WTC11 (cell line): ENCODE results near the gene INTS11.

Experiments used
- ARID4B ChIP-seq: sonication (generic); formaldehyde crosslinking; IDR thresholded peaks from 2 replicates; pipeline ENCODE4 v1.8.0; 2023; ENCODE audit warnings: missing genetic modification reagents, mild to moderate bottlenecking, borderline replicate concordance
- ATF3 ChIP-seq: sonication (generic); formaldehyde crosslinking; conservative IDR thresholded peaks from 2 replicates; pipeline ENCODE4 v1.8.1; 2022; ENCODE audit warnings: mild to moderate bottlenecking, missing genetic modification reagents
- ATF6 ChIP-seq: sonication (generic); formaldehyde crosslinking; IDR thresholded peaks from 2 replicates; pipeline ENCODE4 v1.8.1; 2023; ENCODE audit warnings: mild to moderate bottlenecking, missing genetic modification reagents
- CDX4 ChIP-seq: fragments of 250-450 bp; sonication (Bioruptor Pico); IDR thresholded peaks from 2 replicates; pipeline ENCODE4 v1.9.0; 2021; ENCODE audit warnings: moderate library complexity, mild to moderate bottlenecking, inconsistent platforms, borderline replicate concordance
- CTCF ChIP-seq: fragments of 200-600 bp; IDR thresholded peaks from 2 replicates; pipeline ENCODE4 v1.8.0; 2022; ENCODE audit warnings: antibody characterized with exemption
- E2F1 ChIP-seq: sonication (generic); formaldehyde crosslinking; IDR thresholded peaks from 2 replicates; pipeline ENCODE4 v1.8.0; 2022; ENCODE audit warnings: mild to moderate bottlenecking, missing genetic modification reagents
- E2F5 ChIP-seq: sonication (generic); formaldehyde crosslinking; IDR thresholded peaks from 2 replicates; pipeline ENCODE4 v1.8.1; 2022; ENCODE audit warnings: mild to moderate bottlenecking, moderate library complexity, missing genetic modification reagents
- JUN ChIP-seq: sonication (generic); formaldehyde crosslinking; IDR thresholded peaks from 2 replicates; pipeline ENCODE4 v1.8.0; 2023; ENCODE audit warnings: mild to moderate bottlenecking, missing genetic modification reagents
- MXD4 ChIP-seq: fragments of 250-450 bp; sonication (Bioruptor Pico); IDR thresholded peaks from 2 replicates; pipeline ENCODE4 v1.8.0; 2021; ENCODE audit warnings: mild to moderate bottlenecking, moderate library complexity, borderline replicate concordance
- PREB ChIP-seq: sonication (generic); formaldehyde crosslinking; IDR thresholded peaks from 2 replicates; pipeline ENCODE4 v1.8.1; 2022; ENCODE audit warnings: mild to moderate bottlenecking, missing genetic modification reagents, moderate library complexity, borderline replicate concordance
- SOX15 ChIP-seq: fragments of 250-450 bp; sonication (Bioruptor Pico); IDR thresholded peaks from 2 replicates; pipeline ENCODE4 v1.9.0; 2021; ENCODE audit warnings: mild to moderate bottlenecking
- SP1 ChIP-seq: sonication (generic); formaldehyde crosslinking; conservative IDR thresholded peaks from 2 replicates; pipeline ENCODE4 v1.8.1; 2022; ENCODE audit warnings: missing genetic modification reagents
- ZNF138 ChIP-seq: sonication (generic); formaldehyde crosslinking; conservative IDR thresholded peaks from 2 replicates; pipeline ENCODE4 v1.8.1; 2022; ENCODE audit warnings: mild to moderate bottlenecking, moderate library complexity, missing genetic modification reagents
- ZNF317 ChIP-seq: sonication (generic); formaldehyde crosslinking; IDR thresholded peaks from 2 replicates; pipeline ENCODE4 v1.8.1; 2023; ENCODE audit warnings: low read depth, mild to moderate bottlenecking, moderate library complexity, missing genetic modification reagents, borderline replicate concordance

- TF ChIP-seq CTCF (no peak), JUN (CRISPR knock-in tag) (no peak), SOX15 (CRISPR knock-in tag) (no peak), CDX4 (no peak), MXD4 (CRISPR knock-in tag) (no peak), ZNF317 (CRISPR knock-in tag) (no peak), E2F5 (no peak), ARID4B (CRISPR knock-in tag) (no peak), ZNF138 (CRISPR knock-in tag) (no peak), E2F1 (CRISPR knock-in tag) (no peak), ATF3 (CRISPR knock-in tag) (no peak), SP1 (CRISPR knock-in tag) (no peak), ATF6 (no peak), PREB (CRISPR knock-in tag) (no peak)
These were observed 30.1 kb downstream of the INTS11 start for GRCh38 chr1:1294250-1294890.
